NT2/D1 (cell line): ENCODE data around the gene ARHGEF4.

Experiments
- DNase-seq: peaks from one replicate; pipeline ENCODE4 v3.0.0-alpha.2; 2011; ENCODE audit warnings: low read depth, low spot score
- H3K27me3 ChIP-seq: 2 replicates; pipeline ENCODE4 v1.6.0; 2011; ENCODE audit warnings: mild to moderate bottlenecking; ENCODE audit not compliant: insufficient read length, insufficient read depth
- H3K36me3 ChIP-seq: 2 replicates; pipeline ENCODE4 v1.6.1; 2011; ENCODE audit warnings: mild to moderate bottlenecking, low read length, mixed read lengths; ENCODE audit not compliant: insufficient read depth, insufficient read length
- H3K4me1 ChIP-seq: 2 replicates; pipeline ENCODE4 v1.5.1; 2011; ENCODE audit not compliant: insufficient read depth, insufficient read length
- H3K4me3 ChIP-seq: 2 replicates; pipeline ENCODE4 v1.5.1; 2011; ENCODE audit warnings: low read depth; ENCODE audit not compliant: insufficient read length
- H3K9ac ChIP-seq: 2 replicates; pipeline ENCODE4 v1.6.0; 2011; ENCODE audit warnings: low read depth; ENCODE audit not compliant: insufficient read length
- H3K9me3 ChIP-seq: 2 replicates; pipeline ENCODE4 v1.5.1; 2011; ENCODE audit warnings: mild to moderate bottlenecking, low read length; ENCODE audit not compliant: insufficient read depth
- SUZ12 ChIP-seq: IDR thresholded peaks from 2 replicates; pipeline ENCODE4 v1.6.1; 2011; ENCODE audit not compliant: insufficient read length, insufficient read depth; ENCODE audit errors: extremely low read depth
- YY1 ChIP-seq: IDR thresholded peaks from 2 replicates; pipeline ENCODE4 v1.6.1; 2011; ENCODE audit not compliant: insufficient read length, insufficient read depth
- ZNF274 ChIP-seq: IDR thresholded peaks from 2 replicates; pipeline ENCODE4 v1.6.1; 2011; ENCODE audit warnings: mild to moderate bottlenecking, low read depth, low read length

ARHGEF4 gene

GRCh38 chr2:130820279-130820861, 16.3 kb upstream of the ARHGEF4 start:
- Histone ChIP-seq H3K36me3 (no peaks in the 10 kb centered on the region), H3K9ac (peak overlapping the region; percentile 87), H3K4me3 (peak overlapping the region; percentile 17), H3K27me3 (no peaks in the 10 kb centered on the region), H3K9me3 (no peaks in the 10 kb centered on the region), H3K4me1 (peaks cover 36% of the 10 kb centered on the region)
- no peak for TF ChIP-seq ZNF274
- TF ChIP-seq YY1: no peak
- no peak for TF ChIP-seq SUZ12
- no peak for DNase-seq

DNA sequence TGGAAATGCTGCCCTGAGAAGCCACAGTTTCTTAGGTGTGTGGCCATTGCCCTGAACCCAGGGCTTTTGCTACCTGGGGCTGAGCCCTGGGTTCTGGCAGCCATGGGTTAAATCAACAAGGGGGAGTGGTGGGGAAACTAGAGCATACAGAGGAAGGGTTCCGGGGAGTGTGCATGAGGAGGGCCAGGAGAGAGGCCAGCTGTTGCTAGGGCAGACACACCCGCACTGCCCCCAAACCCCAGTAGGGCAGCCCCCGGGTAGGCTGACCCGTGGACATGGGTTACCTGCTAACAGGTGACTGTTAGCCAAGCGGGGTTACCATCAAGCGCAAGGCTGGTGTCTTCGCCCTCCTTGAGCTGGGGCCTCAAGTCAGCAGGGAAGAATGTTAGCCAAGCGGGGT, 14.8 kb upstream of the ARHGEF4 start:
- peak overlapping the region; percentile 12 for H3K9ac ChIP-seq
- no peaks in the 10 kb centered on the region for H3K36me3 ChIP-seq
- TF ChIP-seq YY1 (no peak), SUZ12 (no peak), ZNF274 (no peak)
- no peaks in the 10 kb centered on the region for H3K27me3 ChIP-seq
- no peak for DNase-seq
- H3K4me1 ChIP-seq: peaks cover 46% of the 10 kb centered on the region
- no peaks in the 10 kb centered on the region for H3K9me3 ChIP-seq
- H3K4me3 ChIP-seq: no peak overlapping the region

DNA sequence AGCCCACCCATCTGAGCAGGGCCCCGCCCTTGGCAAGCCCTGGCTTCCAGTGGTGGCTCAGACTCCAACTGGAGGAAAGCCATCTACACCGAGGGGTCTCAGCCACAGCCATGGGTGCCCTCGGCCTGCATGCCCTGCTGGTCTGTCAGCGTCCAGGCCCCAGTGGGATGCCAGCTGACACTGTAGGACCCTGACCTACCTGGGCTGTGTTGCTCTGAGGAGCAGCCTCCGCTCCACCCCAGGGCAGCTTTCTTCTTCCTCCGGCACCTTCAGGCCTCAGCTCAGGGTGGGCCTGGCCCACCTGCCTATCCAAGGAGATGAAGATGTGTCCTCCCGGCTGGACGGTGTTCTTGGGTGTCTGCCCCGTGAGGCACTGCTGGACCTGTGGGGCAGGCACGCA, 13.9 kb upstream of the ARHGEF4 start:
- H3K4me1 ChIP-seq: peaks cover 50% of the 10 kb centered on the region
- H3K9ac ChIP-seq: peak overlapping the region; percentile 13
- H3K27me3 ChIP-seq: no peaks in the 10 kb centered on the region
- no peak overlapping the region for H3K4me3 ChIP-seq
- no peak for DNase-seq
- no peaks in the 10 kb centered on the region for H3K9me3 ChIP-seq
- TF ChIP-seq YY1: no peak
- no peak for TF ChIP-seq ZNF274
- no peak for TF ChIP-seq SUZ12
- H3K36me3 ChIP-seq: no peaks in the 10 kb centered on the region

DNA sequence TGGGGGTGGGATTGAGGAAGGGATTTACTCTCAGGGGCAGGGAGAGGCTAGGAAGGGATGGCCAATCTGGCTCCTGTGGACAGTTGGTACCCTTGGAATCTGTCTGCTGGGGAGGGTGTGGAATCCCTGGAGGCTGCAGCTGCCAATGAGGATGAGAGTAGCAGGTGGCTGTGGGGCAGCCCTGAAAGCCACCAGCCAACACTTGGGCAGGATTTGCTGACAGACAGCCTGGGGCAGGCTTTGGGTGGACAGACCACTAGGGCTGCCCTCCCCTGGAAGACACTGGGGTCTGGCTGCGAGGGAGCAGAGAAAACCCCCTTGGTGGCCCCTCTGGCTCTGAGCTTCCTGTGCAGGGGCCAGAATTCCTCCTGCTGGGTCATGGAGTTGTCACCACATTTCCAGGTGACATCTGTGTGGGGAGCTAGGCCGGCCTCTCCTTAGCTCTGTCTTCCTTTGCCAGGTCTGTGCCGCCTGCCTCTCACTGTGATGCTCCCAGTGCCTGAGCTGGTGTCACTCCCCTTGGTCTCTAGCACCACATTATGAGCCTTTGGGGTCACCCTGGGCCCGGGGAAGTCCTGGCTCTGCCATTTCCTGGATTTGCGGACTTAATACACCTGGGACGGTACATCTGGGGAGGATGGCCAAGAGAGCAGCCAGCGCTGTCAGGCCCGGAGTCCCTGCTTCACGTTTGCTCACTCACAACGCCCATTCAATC, 13.4 kb upstream of the ARHGEF4 start:
- no peaks in the 10 kb centered on the region for H3K9me3 ChIP-seq
- H3K4me3 ChIP-seq: no peak overlapping the region
- no peaks in the 10 kb centered on the region for H3K36me3 ChIP-seq
- peaks cover 55% of the 10 kb centered on the region for H3K4me1 ChIP-seq
- no peak for DNase-seq
- TF ChIP-seq ZNF274 (no peak), YY1 (no peak), SUZ12 (no peak)
- H3K9ac ChIP-seq: peak overlapping the region; percentile 52
- H3K27me3 ChIP-seq: no peaks in the 10 kb centered on the region

DNA sequence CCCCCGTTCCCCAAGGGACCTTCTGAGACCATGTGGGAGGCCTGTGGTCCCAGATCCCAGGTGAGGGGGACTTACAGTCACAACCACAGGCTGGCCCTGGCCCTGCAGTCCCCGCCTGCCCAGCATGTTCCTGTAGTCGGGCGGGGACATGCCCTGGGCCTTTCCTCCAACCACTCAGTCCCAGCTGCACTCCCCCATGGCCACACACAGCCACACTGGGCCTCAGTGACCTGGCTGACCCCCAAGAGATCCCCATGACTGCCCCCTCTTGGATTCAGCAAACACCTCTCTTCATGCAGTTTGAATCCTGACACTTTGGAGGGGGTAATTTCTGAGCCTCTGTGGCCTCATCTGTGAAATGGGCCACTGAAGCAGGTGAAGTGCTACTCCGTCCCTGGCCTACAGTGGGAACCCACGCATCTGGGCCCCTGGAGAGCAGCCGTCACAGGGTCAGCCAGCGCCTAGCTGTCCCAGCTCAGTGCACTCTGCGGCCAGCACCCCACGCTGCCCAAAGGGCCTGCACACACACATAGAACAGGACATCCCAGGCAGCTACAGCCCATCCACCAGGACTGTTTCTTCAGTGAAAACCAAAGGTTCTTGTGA, 12.7 kb upstream of the ARHGEF4 start:
- peak overlapping the region; percentile 27 for H3K9ac ChIP-seq
- TF ChIP-seq YY1: no peak
- TF ChIP-seq ZNF274: no peak
- TF ChIP-seq SUZ12: no peak
- H3K36me3 ChIP-seq: no peaks in the 10 kb centered on the region
- H3K4me3 ChIP-seq: no peak overlapping the region
- peaks cover 59% of the 10 kb centered on the region for H3K4me1 ChIP-seq
- no peak for DNase-seq
- H3K27me3 ChIP-seq: no peaks in the 10 kb centered on the region
- no peaks in the 10 kb centered on the region for H3K9me3 ChIP-seq

- DNase-seq: no peak
- Histone ChIP-seq H3K4me3 (no peak overlapping the region), H3K9me3 (no peaks in the 10 kb centered on the region), H3K27me3 (no peaks in the 10 kb centered on the region), H3K9ac (peak overlapping the region; percentile 52), H3K4me1 (peaks cover 61% of the 10 kb centered on the region), H3K36me3 (no peaks in the 10 kb centered on the region)
- TF ChIP-seq SUZ12 (no peak), YY1 (no peak), ZNF274 (no peak)
Measured at GRCh38 chr2:130824492-130825061, 12.1 kb upstream of the ARHGEF4 start.

GRCh38 chr2:130825231-130825965, 11.3 kb upstream of the ARHGEF4 start:
- no peaks in the 10 kb centered on the region for H3K36me3 ChIP-seq
- H3K4me1 ChIP-seq: peaks cover 56% of the 10 kb centered on the region
- TF ChIP-seq ZNF274 (no peak), YY1 (no peak), SUZ12 (no peak)
- H3K9ac ChIP-seq: peak overlapping the region; percentile 52
- H3K9me3 ChIP-seq: no peaks in the 10 kb centered on the region
- no peak for DNase-seq
- no peaks in the 10 kb centered on the region for H3K27me3 ChIP-seq
- no peak overlapping the region for H3K4me3 ChIP-seq
